Measurements from ENCODE around the gene LMF1. TPM values are rescaled to one million over a fixed set of nuclear protein-coding genes. Genes with fewer than 3 reads are reported as not detected.

Gene LMF1
- total and polyA plus RNA-seq, 2 of the 4 experiments (the other 2 are of a cell fraction): 7.7 to 13.1 TPM

- Histone ChIP-seq H3K9ac (ENCODE audit: low read depth, low read length) (no peak overlapping the region), H3K79me1 (ENCODE audit: low read depth in 1 of 2, low read length in 2 of 2) (no peaks in the 10 kb centered on the region), H3K27me3 (ENCODE audit: control insufficient read depth, insufficient read depth, low read length) (peaks cover 49% of the 10 kb centered on the region; the same call in 1 of the 2 replicates), H3K9me3 (ENCODE audit: control insufficient read depth, insufficient read depth, low read length) (peaks cover 5% of the 10 kb centered on the region), H3K14ac (replicated peaks; ENCODE audit: low read depth, low read length) (no peak overlapping the region), H3K23ac (ENCODE audit: low read depth, low read length) (no peak overlapping the region), H3K9me1 (ENCODE audit: insufficient read depth, low read length) (no peaks in the 10 kb centered on the region), H2AK5ac (ENCODE audit: low read depth, low read length) (no peak overlapping the region), H4K20me1 (ENCODE audit: insufficient read depth, low read length) (no peaks in the 10 kb centered on the region; the same call in 1 of the 2 replicates), H3K27ac (ENCODE audit: insufficient read depth, low read length) (no peak overlapping the region), H4K5ac (ENCODE audit: low read depth, low read length) (no peak overlapping the region), H2BK15ac (ENCODE audit: low read depth, low read length) (no peak overlapping the region), H2AK9ac (replicated peaks; ENCODE audit: low read depth, low read length, poor library complexity) (no peak overlapping the region), H3K18ac (ENCODE audit: low read depth, low read length) (no peak overlapping the region), H3K4ac (ENCODE audit: low read depth, low read length) (no peak overlapping the region), H3K4me2 (ENCODE audit: low read depth, low read length) (no peak overlapping the region), H3K56ac (ENCODE audit: extremely low read depth, insufficient read depth, low read length) (no peak overlapping the region), H2BK5ac (ENCODE audit: low read depth, low read length, poor library complexity, severe bottlenecking) (no peak overlapping the region), H2AFZ (replicated peaks; ENCODE audit: low read length, poor library complexity) (no peak overlapping the region), H3K36me3 (ENCODE audit: control insufficient read depth, insufficient read depth, low read length) (no peaks in the 10 kb centered on the region), H3K4me1 (ENCODE audit: control insufficient read depth, insufficient read depth, low read length) (peaks cover 7% of the 10 kb centered on the region), H4K91ac (ENCODE audit: insufficient read depth, low read depth, low read length) (no peak overlapping the region), H2BK20ac (ENCODE audit: low read depth, low read length) (no peak overlapping the region), H4K8ac (ENCODE audit: low read depth in 2 of 2, low read length in 2 of 2) (no peak overlapping the region), H3K4me3 (ENCODE audit: insufficient read depth, low read depth, low read length) (no peak overlapping the region), H2BK120ac (ENCODE audit: low read depth, low read length) (no peak overlapping the region)
- dilution Hi-C loops (cut with HindIII; ENCODE audit: low sequenced_read_pairs, unreplicated experiment) (no loop called here), intact Hi-C loops (cut with micrococcal nuclease) (no loop called here), in situ Hi-C loops (cut with MboI; ENCODE audit: low sequenced_read_pairs) (no loop called here)
- ATAC-seq (ENCODE audit: low read depth): no peak
- ChIA-PET CTCF (no interaction called here), POLR2A (ENCODE audit: unreplicated experiment) (no interaction called here)
- TF ChIP-seq RFX5 (IDR thresholded peaks at IDR 0.05; ENCODE audit: low read depth, low read length): no peak
- 81% methylated on average over 6 of the region's 11 CpGs; no CpG with 5 or more reads in 1 of the 2 experiments for WGBS, 2 experiments (ENCODE audit: extremely low coverage in 2 of 2, insufficient read length in 1 of 2)
- BruUV-seq (replicated peaks): no TSS peak
- no peak for DNase-seq
These were observed 34.5 kb upstream of the LMF1 start for GRCh38 chr16:1005286-1005685.
